Activated T-cell treated with anti-CD3 and anti-CD28 coated beads for 1 hour (primary cell): ENCODE data around the gene TIAM1.

Source experiments
- DNase-seq: peaks from one replicate; pipeline ENCODE4 v3.0.0-alpha.2; 2020; ENCODE audit warnings: low read depth

TIAM1 gene

GRCh38 chr21:31332525-31332924 lies 11.5 kb downstream of the TIAM1 start:
- no peak for DNase-seq

- DNase-seq = no peak
Observed at GRCh38 chr21:31331231-31331630, 12.8 kb downstream of the TIAM1 start.

DNA sequence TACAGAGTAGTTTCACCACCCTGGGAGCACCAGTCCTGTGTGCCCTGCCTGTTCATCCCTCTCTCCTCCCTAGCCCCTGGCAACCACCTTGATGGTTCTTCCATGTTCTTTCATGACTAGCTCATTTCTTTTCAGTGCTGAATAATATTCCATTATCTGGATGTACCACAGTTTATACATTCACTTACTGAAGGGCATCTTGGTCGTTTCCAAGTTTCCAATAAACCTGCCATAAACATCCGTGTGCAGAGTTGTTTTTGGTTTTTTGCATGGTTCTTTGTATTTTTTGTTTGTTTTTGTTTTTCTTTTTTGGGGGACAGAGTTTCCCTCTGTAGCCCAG lies 13.9 kb downstream of the TIAM1 start:
- DNase-seq = no peak

GRCh38 chr21:31329456-31330143 lies 14.5 kb downstream of the TIAM1 start:
- no peak for DNase-seq

GRCh38 chr21:31326522-31327242 lies 17.4 kb downstream of the TIAM1 start:
- DNase-seq = peak; percentile 12

- DNase-seq = no peak
Observed at GRCh38 chr21:31318971-31319370, 25.1 kb downstream of the TIAM1 start.

GRCh38 chr21:31317688-31318087 lies 26.4 kb downstream of the TIAM1 start:
- DNase-seq = no peak

DNA sequence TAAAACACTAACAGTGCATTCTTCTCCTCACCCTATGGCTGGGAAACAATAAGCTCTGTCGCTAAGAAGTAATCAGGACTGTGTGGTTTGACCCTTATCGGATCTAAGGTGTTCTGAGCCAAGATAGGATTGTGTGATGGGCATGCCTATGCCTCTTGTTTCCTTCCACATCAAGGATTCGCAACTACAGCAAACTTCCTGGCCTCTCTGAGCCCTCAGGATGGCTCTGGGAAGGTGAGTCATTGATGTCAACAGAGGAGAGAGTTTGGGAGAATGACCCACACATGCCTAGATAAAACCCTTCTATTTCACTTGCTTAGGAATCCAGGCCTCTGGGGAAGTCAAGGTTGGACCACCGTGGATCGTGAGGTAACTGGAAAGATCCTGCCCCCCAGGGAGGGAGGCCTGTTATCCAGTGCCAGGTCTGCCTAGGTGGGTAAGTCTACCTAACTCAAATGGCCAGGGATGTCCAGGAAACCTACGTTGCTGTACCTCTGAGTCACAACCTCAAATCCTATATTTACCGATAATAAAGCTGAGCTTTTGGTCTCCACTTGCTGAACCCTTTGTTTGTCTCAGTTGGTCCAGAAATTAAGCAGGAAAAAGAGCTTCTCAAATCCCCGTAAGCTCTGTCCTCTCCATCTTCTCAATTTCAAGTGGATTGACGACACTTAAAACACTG lies 27.4 kb downstream of the TIAM1 start:
- DNase-seq = no peak

DNA sequence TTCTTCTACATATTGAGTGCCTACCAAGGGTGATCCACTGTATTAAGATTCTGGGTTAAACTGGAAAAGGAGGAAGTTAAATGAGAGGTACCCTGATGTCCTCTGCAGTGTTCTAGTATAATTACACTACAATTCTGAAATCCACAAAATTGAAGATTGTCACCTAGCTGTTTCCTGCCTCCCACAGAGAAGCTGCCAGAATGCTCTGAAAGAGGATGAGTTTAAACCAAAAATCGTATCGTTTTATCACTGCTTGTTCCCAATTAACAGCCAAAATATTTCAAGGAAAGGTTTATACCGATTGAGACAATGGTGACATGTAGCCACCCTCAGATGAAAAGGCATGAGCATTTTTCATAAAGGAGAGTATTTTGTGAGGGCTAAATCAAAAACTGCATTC lies 28.0 kb downstream of the TIAM1 start:
- no peak for DNase-seq

GRCh38 chr21:31310750-31311149 lies 33.3 kb downstream of the TIAM1 start:
- DNase-seq = no peak

- DNase-seq = no peak
Observed at GRCh38 chr21:31308584-31308983, 35.5 kb downstream of the TIAM1 start.

- DNase-seq = no peak
Observed at GRCh38 chr21:31305888-31306287, 38.2 kb downstream of the TIAM1 start.

DNA sequence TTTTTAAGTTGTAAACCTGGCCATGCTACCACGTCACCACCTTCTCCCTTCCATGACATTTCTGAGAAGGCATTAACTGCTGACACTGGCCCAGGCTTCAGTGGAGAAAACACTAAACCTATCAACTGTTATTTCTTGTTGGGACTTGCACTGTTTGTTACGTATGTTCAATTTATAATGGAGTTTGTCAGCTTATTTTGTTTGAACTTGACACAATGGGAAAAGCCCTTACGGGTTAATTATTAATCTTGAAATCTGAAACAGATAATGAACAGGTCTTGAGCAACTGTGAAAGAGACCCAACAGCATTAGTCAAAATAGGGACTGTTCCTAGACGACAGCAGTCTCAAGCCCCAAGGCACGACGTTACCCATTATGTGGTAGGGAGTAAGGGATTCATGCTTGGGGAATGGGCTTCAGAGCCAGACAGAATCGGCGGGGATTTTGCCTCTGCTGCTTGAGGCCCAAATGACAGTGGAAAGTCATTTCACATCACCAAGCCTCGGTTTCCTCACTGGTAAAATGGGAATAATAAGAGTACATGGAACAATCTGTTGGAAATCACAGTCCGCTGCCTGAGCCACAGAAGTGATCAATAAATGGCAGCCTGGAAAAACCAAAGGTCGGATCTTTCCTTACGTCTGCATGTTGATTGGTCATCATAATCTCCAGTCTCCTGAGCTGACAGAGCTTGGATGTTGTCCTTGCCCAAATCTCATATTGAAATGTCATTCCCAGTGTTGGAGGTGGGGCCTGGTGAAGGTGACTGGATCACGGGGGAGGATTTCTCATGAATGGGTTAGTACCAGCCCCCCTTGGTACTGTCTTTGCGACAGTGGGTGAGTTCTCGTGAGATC lies 44.5 kb downstream of the TIAM1 start:
- DNase-seq = no peak

- DNase-seq = no peak
Observed at GRCh38 chr21:31298618-31299269, 45.3 kb downstream of the TIAM1 start.

GRCh38 chr21:31297806-31298205 lies 46.3 kb downstream of the TIAM1 start:
- DNase-seq = no peak

GRCh38 chr21:31295676-31296075 lies 48.4 kb downstream of the TIAM1 start:
- DNase-seq = no peak

GRCh38 chr21:31294691-31295090 lies 49.4 kb downstream of the TIAM1 start:
- no peak for DNase-seq

DNA sequence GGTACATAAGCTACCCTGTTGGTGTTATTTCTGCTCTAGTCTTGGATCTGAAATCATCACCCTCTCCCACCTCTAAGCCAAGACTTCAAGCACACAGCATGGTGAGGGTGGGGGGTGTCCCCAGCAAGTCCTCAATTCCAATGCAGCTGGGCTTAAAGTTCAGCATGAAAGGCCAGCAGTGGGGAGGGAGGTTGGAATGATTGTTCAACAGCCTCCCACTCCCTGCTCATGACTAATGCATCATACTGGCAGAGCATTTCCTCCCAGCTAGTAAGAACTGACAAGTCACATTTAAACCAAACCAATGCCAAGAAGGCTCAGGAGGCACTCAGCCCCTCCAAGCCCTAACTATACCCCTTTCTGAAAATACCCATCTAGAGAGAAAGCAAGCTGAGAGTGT lies 50.1 kb downstream of the TIAM1 start:
- no peak for DNase-seq

DNA sequence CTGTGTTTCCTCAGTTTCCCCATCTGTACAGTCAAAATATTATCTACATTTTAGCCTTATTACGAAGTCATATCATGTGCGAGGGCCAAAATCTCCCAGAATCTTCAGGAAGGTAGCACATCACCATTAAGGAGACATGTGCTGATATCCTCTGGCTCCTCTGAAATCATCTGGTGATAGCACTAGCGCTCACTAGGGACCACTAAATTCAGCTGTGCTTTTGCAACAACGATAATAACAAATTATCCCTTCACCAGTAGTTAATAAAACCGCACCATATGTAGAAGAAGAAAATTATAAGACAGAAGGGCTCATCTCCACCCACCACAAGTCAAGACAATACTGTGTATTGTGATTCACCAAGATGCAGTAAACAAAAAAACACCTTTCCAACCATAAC lies 53.3 kb downstream of the TIAM1 start:
- DNase-seq = no peak

DNA sequence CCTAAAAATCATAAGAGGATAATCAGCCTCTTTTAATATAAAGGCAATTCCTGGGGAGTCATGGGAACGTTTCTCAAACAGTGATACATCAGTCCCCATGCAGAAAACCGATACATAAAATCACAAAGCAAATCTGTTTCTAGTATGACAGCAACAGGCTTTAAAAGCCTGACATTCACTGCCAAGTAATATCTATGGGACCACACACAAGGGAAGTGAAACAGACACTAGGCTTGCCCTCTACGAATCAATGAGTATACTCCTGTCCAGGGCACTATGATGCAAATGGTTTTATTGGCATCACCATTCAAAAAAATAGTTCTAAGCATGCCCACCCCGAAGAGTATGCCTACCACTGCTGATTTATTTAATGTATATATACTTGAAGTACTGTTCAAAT lies 54.4 kb downstream of the TIAM1 start:
- no peak for DNase-seq

DNA sequence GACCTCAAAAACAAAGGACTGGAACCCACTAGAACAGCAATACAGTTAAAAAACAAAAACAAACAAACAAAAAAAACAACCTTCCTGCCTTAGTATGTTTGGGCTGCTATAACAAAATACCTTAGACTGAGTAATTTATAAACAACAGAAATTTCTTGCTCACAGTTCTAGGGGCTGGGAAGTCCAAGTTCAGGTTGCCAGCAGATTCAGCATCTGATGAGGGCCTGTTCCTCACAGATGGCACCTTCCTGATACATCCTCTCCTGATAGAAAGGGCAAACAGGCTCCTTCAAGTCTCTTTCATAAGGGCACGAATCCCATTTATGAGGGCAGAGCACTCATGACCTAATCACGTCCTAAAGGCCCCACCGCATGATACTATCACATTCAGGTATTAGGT lies 55.9 kb downstream of the TIAM1 start:
- DNase-seq = no peak

GRCh38 chr21:31287201-31287600 lies 56.9 kb downstream of the TIAM1 start:
- no peak for DNase-seq
